Activated naive CD4-positive, alpha-beta T cell treated with anti-CD3 and anti-CD28 coated beads, Interleukin-2, amount 50 U/mL, for 16 hours (primary cell): Measurements from ENCODE around the gene CEP162.
A peak's percentile ranks its signal among the peaks of the same experiment; 100 is the strongest.
"Not testable (repeated sequence)": the region's sequence is repeated elsewhere in the genome, so short reads cannot be mapped to it uniquely, and the experiment has no call there.

Experiments
- DNase-seq: peaks from one replicate; pipeline ENCODE4 v3.0.0-alpha.2; 2020

The CEP162 gene, protein sequence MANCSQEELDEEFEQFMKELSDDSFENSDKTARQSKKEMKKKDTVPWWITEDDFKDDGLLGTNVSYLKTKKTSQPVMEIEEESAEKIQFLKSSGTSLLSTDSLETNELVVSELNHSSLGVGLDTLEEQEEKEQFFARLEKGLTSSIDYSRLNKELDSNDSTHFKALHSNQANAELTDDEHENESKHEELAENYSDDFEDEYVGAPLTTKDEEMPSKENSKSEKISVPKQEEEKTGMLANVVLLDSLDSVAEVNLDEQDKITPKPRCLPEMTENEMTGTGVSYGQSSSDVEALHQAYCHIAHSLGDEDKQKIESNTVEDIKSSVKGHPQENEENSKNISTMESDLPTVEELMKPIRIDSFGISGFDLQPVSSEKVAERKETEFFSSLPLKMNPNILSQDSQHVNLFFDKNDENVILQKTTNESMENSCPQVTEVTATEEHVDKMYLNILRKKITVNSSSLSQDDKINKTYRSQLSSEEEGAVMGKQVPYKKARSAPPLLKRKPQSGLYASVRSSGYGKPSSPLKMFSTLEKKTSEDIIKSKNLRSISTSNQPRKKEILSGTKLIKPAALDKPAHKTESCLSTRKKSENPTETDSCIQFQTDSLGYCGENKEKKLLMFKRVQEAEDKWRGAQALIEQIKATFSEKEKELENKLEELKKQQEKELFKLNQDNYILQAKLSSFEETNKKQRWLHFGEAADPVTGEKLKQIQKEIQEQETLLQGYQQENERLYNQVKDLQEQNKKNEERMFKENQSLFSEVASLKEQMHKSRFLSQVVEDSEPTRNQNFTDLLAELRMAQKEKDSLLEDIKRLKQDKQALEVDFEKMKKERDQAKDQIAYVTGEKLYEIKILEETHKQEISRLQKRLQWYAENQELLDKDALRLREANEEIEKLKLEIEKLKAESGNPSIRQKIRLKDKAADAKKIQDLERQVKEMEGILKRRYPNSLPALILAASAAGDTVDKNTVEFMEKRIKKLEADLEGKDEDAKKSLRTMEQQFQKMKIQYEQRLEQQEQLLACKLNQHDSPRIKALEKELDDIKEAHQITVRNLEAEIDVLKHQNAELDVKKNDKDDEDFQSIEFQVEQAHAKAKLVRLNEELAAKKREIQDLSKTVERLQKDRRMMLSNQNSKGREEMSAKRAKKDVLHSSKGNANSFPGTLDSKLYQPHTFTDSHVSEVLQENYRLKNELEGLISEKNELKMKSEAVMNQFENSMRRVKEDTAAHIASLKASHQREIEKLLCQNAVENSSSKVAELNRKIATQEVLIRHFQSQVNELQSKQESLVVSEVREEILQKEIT (N-terminal part only)

GRCh38 chr6:84227434-84228197, at the start of gene CEP162:
TSS of gene CEP162 (minus strand) at chr6:84227643. CDS start at chr6:84226393, 1,250 bp downstream.
- DNase-seq = peak; percentile 87

DNA sequence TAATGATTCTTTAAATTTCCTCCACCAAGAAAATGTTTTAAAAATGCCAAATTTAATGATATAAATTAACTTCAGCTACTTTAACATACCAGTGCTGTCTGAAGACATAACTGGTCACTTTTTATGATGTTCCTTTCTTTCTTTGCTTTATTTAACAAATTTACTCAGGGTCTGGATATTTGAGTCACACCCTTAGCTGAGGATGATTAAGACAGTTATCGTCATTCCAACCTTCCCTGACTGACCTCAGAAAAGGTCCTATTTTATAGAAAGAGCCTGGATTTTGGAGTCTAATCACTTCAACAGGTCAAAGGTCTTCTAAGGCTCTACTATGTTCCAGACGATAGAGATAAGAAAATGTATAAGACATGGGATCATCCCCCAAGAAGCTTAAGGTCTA, 47.4 kb upstream of the CEP162 start:
- no peak for DNase-seq

DNA sequence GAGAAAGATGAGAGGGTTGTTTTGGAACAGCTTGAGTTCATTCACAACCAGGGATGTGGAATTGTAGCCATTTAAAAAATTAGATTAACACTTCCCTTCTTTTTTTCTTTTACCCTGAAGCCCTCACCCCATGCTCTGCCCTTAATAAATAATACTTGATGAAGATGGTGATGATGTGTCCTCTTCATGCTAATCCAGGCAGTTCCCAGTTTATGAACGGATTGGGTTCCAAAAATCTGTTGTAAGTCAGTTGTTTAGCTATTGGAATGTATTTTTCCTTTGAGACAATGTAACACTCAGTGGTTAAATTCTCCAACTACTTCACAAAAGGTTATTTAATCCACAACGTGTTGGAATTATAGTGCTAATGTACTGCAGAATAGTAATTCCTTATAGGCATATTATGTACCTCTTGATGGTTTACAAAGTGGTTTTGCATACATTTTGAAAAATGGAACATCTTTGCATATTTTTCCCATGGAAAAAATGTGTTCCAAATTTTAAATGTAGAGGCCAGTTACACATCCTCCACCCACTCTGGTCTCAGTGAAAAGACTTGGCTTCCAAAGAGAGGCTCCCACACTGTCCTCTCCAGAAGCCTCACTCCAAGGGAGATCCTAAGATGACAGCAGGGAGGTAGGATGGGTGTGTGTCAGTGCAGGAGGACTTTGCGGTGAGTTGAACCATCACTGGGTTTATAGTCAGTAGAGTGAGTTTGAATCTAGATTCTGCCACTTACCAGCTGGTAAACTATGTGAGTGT, 45.8 kb upstream of the CEP162 start:
- no peak for DNase-seq

GRCh38 chr6:84272298-84272697, 44.9 kb upstream of the CEP162 start:
- DNase-seq = no peak

- no peak for DNase-seq
Measured at GRCh38 chr6:84271061-84271716, 43.7 kb upstream of the CEP162 start.

- no peak for DNase-seq
Measured at GRCh38 chr6:84269947-84270733, 42.7 kb upstream of the CEP162 start.

DNA sequence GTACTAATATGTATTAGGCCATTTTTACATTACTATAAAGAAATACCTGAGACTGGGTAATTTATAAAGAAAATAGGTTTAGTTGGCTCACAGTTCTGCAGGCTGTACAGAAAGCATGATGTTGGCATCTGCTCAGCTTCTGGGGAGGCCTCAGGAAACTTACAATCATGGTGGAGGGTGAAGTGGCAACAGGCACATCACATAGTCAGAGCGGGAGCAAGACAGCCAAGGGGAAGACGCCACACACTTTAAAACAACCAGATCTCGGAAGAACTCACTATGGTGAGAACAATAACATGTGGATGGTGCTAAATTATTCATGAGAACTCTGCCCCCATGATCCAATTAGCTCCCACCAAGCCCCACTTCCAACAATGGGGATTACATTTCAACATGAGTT, 41.3 kb upstream of the CEP162 start:
- no peak for DNase-seq

- no peak for DNase-seq
Measured at GRCh38 chr6:84263557-84263956, 36.1 kb upstream of the CEP162 start.

- DNase-seq = no peak
Measured at GRCh38 chr6:84260926-84261325, 33.5 kb upstream of the CEP162 start.

- DNase-seq = no peak
Measured at GRCh38 chr6:84260196-84260595, 32.8 kb upstream of the CEP162 start.

- DNase-seq = no peak
Measured at GRCh38 chr6:84258866-84259265, 31.4 kb upstream of the CEP162 start.

GRCh38 chr6:84258268-84258667, 30.8 kb upstream of the CEP162 start:
- no peak for DNase-seq

DNA sequence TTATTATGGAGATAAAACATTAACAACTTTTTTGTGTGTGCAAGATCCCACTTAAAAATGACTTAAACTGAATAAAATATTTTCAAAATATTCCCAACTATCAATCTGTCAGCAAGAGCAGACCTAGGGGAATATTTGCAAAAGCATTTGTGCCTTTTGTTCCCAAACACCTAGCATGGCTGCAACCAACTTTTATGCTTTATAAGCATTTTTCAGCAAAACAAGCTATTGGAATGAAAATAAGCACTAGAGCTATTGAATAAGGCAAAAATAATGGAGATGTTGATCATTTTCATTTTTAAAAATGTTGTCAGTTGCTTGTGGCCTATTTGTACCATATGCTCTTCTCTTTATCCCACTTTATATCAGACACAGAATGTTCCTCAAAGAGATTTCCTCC, 28.2 kb upstream of the CEP162 start:
- no peak for DNase-seq

- DNase-seq = no peak
Measured at GRCh38 chr6:84253380-84253779, 25.9 kb upstream of the CEP162 start.

DNA sequence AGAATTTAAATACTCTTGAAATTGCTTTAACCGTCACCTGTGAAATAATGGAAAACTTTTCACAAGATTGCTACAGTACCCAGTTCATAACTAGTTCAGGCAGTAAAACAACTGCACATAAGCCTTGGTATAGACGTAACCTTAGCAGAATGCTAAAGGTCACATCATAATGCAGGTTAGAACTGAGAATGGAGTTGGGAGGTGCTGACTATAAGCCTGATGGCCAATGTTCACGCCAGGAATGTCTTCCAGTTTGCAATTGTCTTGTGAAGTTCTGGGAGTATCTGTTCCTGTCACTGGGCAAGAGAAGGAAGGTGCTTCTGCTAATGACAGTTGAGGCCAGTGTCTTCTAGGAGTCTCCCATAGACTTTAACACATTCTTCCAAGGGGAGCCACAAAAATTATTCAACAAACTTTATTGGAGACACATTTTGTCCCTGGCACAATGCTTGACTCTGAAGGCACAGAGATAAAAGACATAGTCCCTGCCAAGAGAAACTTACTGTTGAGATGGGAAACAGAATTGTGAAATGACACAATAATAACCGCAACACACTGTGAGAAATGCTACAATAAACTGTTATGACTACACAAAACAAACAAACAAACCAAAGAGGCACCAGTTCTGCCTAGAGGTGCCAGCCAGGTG, 24.6 kb upstream of the CEP162 start:
- DNase-seq = no peak

- no peak for DNase-seq
Measured at GRCh38 chr6:84249724-84250123, 22.3 kb upstream of the CEP162 start.

DNA sequence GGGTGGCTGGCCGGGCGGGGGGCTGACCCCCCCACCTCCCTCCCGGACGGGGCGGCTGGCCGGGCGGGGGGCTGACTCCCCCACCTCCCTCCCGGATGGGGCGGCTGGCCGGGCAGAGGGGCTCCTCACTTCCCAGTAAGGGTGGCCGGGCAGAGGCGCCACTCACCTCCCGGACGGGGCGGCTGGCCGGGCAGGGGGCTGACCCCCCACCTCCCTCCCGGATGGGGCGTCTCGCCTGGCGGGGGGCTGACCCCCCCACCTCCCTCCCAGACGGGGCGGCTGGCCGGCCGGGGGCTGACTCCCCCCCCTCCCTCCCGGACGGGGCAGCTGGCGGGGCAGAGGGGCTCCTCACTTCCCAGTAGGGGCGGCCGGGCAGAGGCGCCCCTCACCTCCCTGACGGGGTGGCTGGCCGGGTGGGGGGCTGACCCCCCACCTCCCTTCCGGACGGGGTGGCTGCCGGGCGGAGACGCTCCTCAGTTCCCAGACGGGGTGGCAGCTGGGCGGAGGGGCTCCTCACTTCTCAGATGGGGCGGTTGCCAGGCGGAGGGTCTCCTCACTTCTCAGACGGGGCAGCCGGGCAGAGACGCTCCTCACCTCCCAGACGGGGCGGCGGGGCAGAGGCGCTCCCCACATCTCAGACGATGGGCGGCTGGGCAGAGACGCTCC, 17.1 kb upstream of the CEP162 start:
- not testable (repeated sequence) for DNase-seq

- DNase-seq = no peak
Measured at GRCh38 chr6:84243240-84243639, 15.8 kb upstream of the CEP162 start.

- DNase-seq = no peak
Measured at GRCh38 chr6:84242265-84242664, 14.8 kb upstream of the CEP162 start.
